ENCODE data around the gene TNFRSF12A.
"Not testable (repeated sequence)": the region's sequence is repeated elsewhere in the genome, so short reads cannot be mapped to it uniquely, and the experiment has no call there.

Gene TNFRSF12A

GRCh38 chr16:3051494-3051893 lies 31.3 kb downstream of the TNFRSF12A start:
- Histone ChIP-seq H3K79me2 (ENCODE audit: insufficient read depth, low read length) (no peaks in the 10 kb centered on the region), H3K9me3 (ENCODE audit: insufficient read depth, low read depth, low read length) (no peaks in the 10 kb centered on the region), H3K4me1 (ENCODE audit: insufficient read depth, low read length, poor library complexity, severe bottlenecking) (no peaks in the 10 kb centered on the region), H4K20me1 (ENCODE audit: insufficient read depth, low read length, poor library complexity, severe bottlenecking) (no peaks in the 10 kb centered on the region), H3K9me2 (replicated peaks; ENCODE audit: low read depth, low read length) (no peaks in the 10 kb centered on the region), H2AFZ (ENCODE audit: low read length) (no peak overlapping the region), H3K4me2 (ENCODE audit: low read depth, low read length, poor library complexity, severe bottlenecking) (no peak overlapping the region), H3K36me3 (ENCODE audit: insufficient read depth, low read length) (no peaks in the 10 kb centered on the region), H3K27me3 (ENCODE audit: insufficient read depth, low read length, poor library complexity, severe bottlenecking) (no peaks in the 10 kb centered on the region), H3F3A (ENCODE audit: low read depth) (no peaks in the 10 kb centered on the region), H3K9ac (ENCODE audit: low read depth, low read length, poor library complexity, severe bottlenecking) (no peak overlapping the region), H3K4me3 (ENCODE audit: low read length, poor library complexity, severe bottlenecking) (no peak overlapping the region)
- TF ChIP-seq CTCF (conservative IDR thresholded peaks at IDR 0.05; ENCODE audit: low read length): no peak
- TF ChIP-seq EZH2phosphoT487 (IDR thresholded peaks at IDR 0.05; ENCODE audit: borderline replicate concordance): no peak

GRCh38 chr16:3052571-3053329 lies 32.6 kb downstream of the TNFRSF12A start:
- not testable (repeated sequence) for H3F3A ChIP-seq (ENCODE audit: low read depth); H3K4me2 ChIP-seq (ENCODE audit: low read depth, low read length, poor library complexity, severe bottlenecking); H3K4me1 ChIP-seq (ENCODE audit: insufficient read depth, low read length, poor library complexity, severe bottlenecking); H3K36me3 ChIP-seq (ENCODE audit: insufficient read depth, low read length); H2AFZ ChIP-seq (ENCODE audit: low read length); H3K79me2 ChIP-seq (ENCODE audit: insufficient read depth, low read length); H3K9me3 ChIP-seq (ENCODE audit: insufficient read depth, low read depth, low read length); H3K9me2 ChIP-seq (replicated peaks; ENCODE audit: low read depth, low read length); H4K20me1 ChIP-seq (ENCODE audit: insufficient read depth, low read length, poor library complexity, severe bottlenecking); H3K9ac ChIP-seq (ENCODE audit: low read depth, low read length, poor library complexity, severe bottlenecking); H3K27me3 ChIP-seq (ENCODE audit: insufficient read depth, low read length, poor library complexity, severe bottlenecking); H3K4me3 ChIP-seq (ENCODE audit: low read length, poor library complexity, severe bottlenecking)

GRCh38 chr16:3053330-3053710 lies 33.2 kb downstream of the TNFRSF12A start:
- not testable (repeated sequence) for H3K9me3 ChIP-seq (ENCODE audit: insufficient read depth, low read depth, low read length); H4K20me1 ChIP-seq (ENCODE audit: insufficient read depth, low read length, poor library complexity, severe bottlenecking); H3K4me3 ChIP-seq (ENCODE audit: low read length, poor library complexity, severe bottlenecking); H3K9me2 ChIP-seq (replicated peaks; ENCODE audit: low read depth, low read length); H3K4me1 ChIP-seq (ENCODE audit: insufficient read depth, low read length, poor library complexity, severe bottlenecking); H3K27me3 ChIP-seq (ENCODE audit: insufficient read depth, low read length, poor library complexity, severe bottlenecking); H3F3A ChIP-seq (ENCODE audit: low read depth); H2AFZ ChIP-seq (ENCODE audit: low read length); H3K9ac ChIP-seq (ENCODE audit: low read depth, low read length, poor library complexity, severe bottlenecking); H3K4me2 ChIP-seq (ENCODE audit: low read depth, low read length, poor library complexity, severe bottlenecking); H3K36me3 ChIP-seq (ENCODE audit: insufficient read depth, low read length)
- H3K79me2 ChIP-seq (ENCODE audit: insufficient read depth, low read length): peaks cover 12% of the 10 kb centered on the region; the same call in 1 of the 2 replicates

- Histone ChIP-seq H2AFZ (ENCODE audit: low read length) (no peak overlapping the region), H3K4me2 (ENCODE audit: low read depth, low read length, poor library complexity, severe bottlenecking) (no peak overlapping the region), H3K9me3 (ENCODE audit: insufficient read depth, low read depth, low read length) (no peaks in the 10 kb centered on the region), H3K36me3 (ENCODE audit: insufficient read depth, low read length) (no peaks in the 10 kb centered on the region), H3F3A (ENCODE audit: low read depth) (no peaks in the 10 kb centered on the region), H3K9ac (ENCODE audit: low read depth, low read length, poor library complexity, severe bottlenecking) (no peak overlapping the region), H3K4me3 (ENCODE audit: low read length, poor library complexity, severe bottlenecking) (no peak overlapping the region), H3K9me2 (replicated peaks; ENCODE audit: low read depth, low read length) (no peaks in the 10 kb centered on the region), H3K27me3 (ENCODE audit: insufficient read depth, low read length, poor library complexity, severe bottlenecking) (no peaks in the 10 kb centered on the region), H4K20me1 (ENCODE audit: insufficient read depth, low read length, poor library complexity, severe bottlenecking) (peaks cover 8% of the 10 kb centered on the region), H3K4me1 (ENCODE audit: insufficient read depth, low read length, poor library complexity, severe bottlenecking) (peaks cover 10% of the 10 kb centered on the region), H3K79me2 (ENCODE audit: insufficient read depth, low read length) (peaks cover 18% of the 10 kb centered on the region; the same call in 1 of the 2 replicates)
- TF ChIP-seq EZH2phosphoT487 (IDR thresholded peaks at IDR 0.05; ENCODE audit: borderline replicate concordance): no peak
- no peak for TF ChIP-seq CTCF (conservative IDR thresholded peaks at IDR 0.05; ENCODE audit: low read length)
These were observed 35.0 kb downstream of the TNFRSF12A start for GRCh38 chr16:3054965-3055733.

- peaks cover 18% of the 10 kb centered on the region; the same call in 1 of the 2 replicates for H3K79me2 ChIP-seq (ENCODE audit: insufficient read depth, low read length)
- H3K9me3 ChIP-seq (ENCODE audit: insufficient read depth, low read depth, low read length); H3K27me3 ChIP-seq (ENCODE audit: insufficient read depth, low read length, poor library complexity, severe bottlenecking); H3K9ac ChIP-seq (ENCODE audit: low read depth, low read length, poor library complexity, severe bottlenecking); H3K36me3 ChIP-seq (ENCODE audit: insufficient read depth, low read length); H2AFZ ChIP-seq (ENCODE audit: low read length); H3K4me2 ChIP-seq (ENCODE audit: low read depth, low read length, poor library complexity, severe bottlenecking); H3K4me3 ChIP-seq (ENCODE audit: low read length, poor library complexity, severe bottlenecking); H3K9me2 ChIP-seq (replicated peaks; ENCODE audit: low read depth, low read length); H3F3A ChIP-seq (ENCODE audit: low read depth); H4K20me1 ChIP-seq (ENCODE audit: insufficient read depth, low read length, poor library complexity, severe bottlenecking): not testable (repeated sequence)
- H3K4me1 ChIP-seq (ENCODE audit: insufficient read depth, low read length, poor library complexity, severe bottlenecking): peaks cover 10% of the 10 kb centered on the region
These were observed 35.6 kb downstream of the TNFRSF12A start for GRCh38 chr16:3055734-3056115.
